PC-9 (cell line): ENCODE data around the gene UNC13D.

Experiments used
- CTCF ChIP-seq: fragments of 200-600 bp; sonication (generic); conservative IDR thresholded peaks from 2 replicates; pipeline ENCODE4 v1.6.1; 2017; ENCODE audit warnings: mixed run types, antibody characterized with exemption, mild to moderate bottlenecking, moderate library complexity
- EZH2 ChIP-seq: fragments of 200-600 bp; sonication (generic); IDR thresholded peaks from 2 replicates; pipeline ENCODE4 v1.8.0; 2017; ENCODE audit warnings: antibody characterized with exemption, low read depth

GRCh38 chr17:75854101-75854748, 10.0 kb upstream of the UNC13D start:
- TF ChIP-seq CTCF (no peak), EZH2 (no peak)
